IMR-90 (cell line): ENCODE results near the gene CPSF4. TPM values are rescaled to one million over a fixed set of nuclear protein-coding genes. Genes with fewer than 3 reads are reported as not detected.

ENCODE experiments used
- ATAC-seq: fragments of 200-7000 bp; cut with Tn5 transposase; 2 replicates; pipeline ENCODE4 v1.9.1; 2020; ENCODE audit warnings: low read depth, mild to moderate bottlenecking, moderate library complexity
- BruUV-seq: library from RNA; stranded (reverse); fragments of 400-500 nt; replicated peaks from 2 replicates; lab custom pipeline; 2021; lab: Mats Ljungman, UMichigan
- CTCF ChIA-PET: fragments of 300-600 bp; formaldehyde crosslinking; extraction: SDS; loops from one replicate; lab custom pipeline; 2021; ENCODE audit warnings: antibody characterized with exemption; lab: Yijun Ruan, JAX
- POLR2A ChIA-PET: fragments of 300-600 bp; sonication (Branson Sonifier 250); formaldehyde crosslinking; loops from one replicate; lab custom pipeline; 2022; ENCODE audit warnings: antibody characterized with exemption; ENCODE audit not compliant: unreplicated experiment; lab: Charles Lee
- DNase-seq: peaks from one replicate; pipeline ENCODE4 v3.0.0; 2013
- H2AFZ ChIP-seq: replicated peaks from 2 replicates; pipeline ENCODE3; 2013; ENCODE audit warnings: low read length, mild to moderate bottlenecking; ENCODE audit not compliant: poor library complexity
- H2AK5ac ChIP-seq: 2 replicates; pipeline ENCODE4 v1.6.1; 2013; ENCODE audit warnings: low read depth, low read length, inconsistent platforms
- H2AK9ac ChIP-seq: replicated peaks from 2 replicates; pipeline ENCODE3; 2013; ENCODE audit warnings: mild to moderate bottlenecking, low read depth, low read length, moderate library complexity; ENCODE audit not compliant: poor library complexity
- H2BK120ac ChIP-seq: 2 replicates; pipeline ENCODE4 v1.6.1; 2013; ENCODE audit warnings: low read depth, low read length, inconsistent platforms
- H2BK15ac ChIP-seq: 3 replicates; pipeline ENCODE4 v1.6.1; 2013; ENCODE audit warnings: low read depth, low read length, inconsistent platforms
- H2BK20ac ChIP-seq: 2 replicates; pipeline ENCODE4 v1.6.1; 2013; ENCODE audit warnings: low read depth, mild to moderate bottlenecking, inconsistent platforms, low read length, moderate library complexity
- H2BK5ac ChIP-seq: 2 replicates; pipeline ENCODE4 v1.6.1; 2013; ENCODE audit warnings: mild to moderate bottlenecking, low read depth, low read length, inconsistent platforms; ENCODE audit not compliant: poor library complexity, severe bottlenecking
- H3K14ac ChIP-seq: replicated peaks from 2 replicates; pipeline ENCODE4 v1.6.1; 2013; ENCODE audit warnings: low read depth, low read length, inconsistent platforms
- H3K18ac ChIP-seq: 2 replicates; pipeline ENCODE4 v1.6.1; 2013; ENCODE audit warnings: low read depth, low read length, control low read depth
- H3K23ac ChIP-seq: 2 replicates; pipeline ENCODE4 v1.6.1; 2013; ENCODE audit warnings: low read depth, low read length, inconsistent platforms
- H3K27ac ChIP-seq: 2 replicates; pipeline ENCODE4 v1.5.1; 2013; ENCODE audit warnings: mild to moderate bottlenecking, control low read depth, low read length; ENCODE audit not compliant: insufficient read depth
- H3K27me3 ChIP-seq: 2 replicates; pipeline ENCODE4 v1.6.1; 2013; ENCODE audit warnings: low read length; ENCODE audit not compliant: control insufficient read depth, insufficient read depth
- H3K36me3 ChIP-seq: 2 replicates; pipeline ENCODE4 v1.6.1; 2013; ENCODE audit warnings: low read length, mixed read lengths; ENCODE audit not compliant: control insufficient read depth, insufficient read depth
- H3K4ac ChIP-seq: 2 replicates; pipeline ENCODE4 v1.6.1; 2013; ENCODE audit warnings: low read depth, low read length, inconsistent platforms
- H3K4me1 ChIP-seq: 2 replicates; pipeline ENCODE4 v1.6.1; 2013; ENCODE audit warnings: low read length, mixed read lengths; ENCODE audit not compliant: control insufficient read depth, insufficient read depth
- H3K4me2 ChIP-seq: 2 replicates; pipeline ENCODE4 v1.6.1; 2013; ENCODE audit warnings: low read depth, mild to moderate bottlenecking, control low read depth, low read length, moderate library complexity
- H3K4me3 ChIP-seq: 2 replicates; pipeline ENCODE4 v1.5.1; 2013; ENCODE audit warnings: low read depth, mild to moderate bottlenecking, control low read depth, low read length, moderate library complexity; ENCODE audit not compliant: insufficient read depth
- H3K56ac ChIP-seq: 2 replicates; pipeline ENCODE4 v1.6.1; 2013; ENCODE audit warnings: low read length, inconsistent platforms; ENCODE audit not compliant: insufficient read depth; ENCODE audit errors: extremely low read depth
- H3K79me1 ChIP-seq, 2 experiments: 2 replicates each; pipeline ENCODE4 v1.6.1; 2013; ENCODE audit warnings: low read length in 2 of 2, inconsistent platforms in 1 of 2, low read depth in 1 of 2
- H3K9ac ChIP-seq: 2 replicates; pipeline ENCODE4 v1.6.1; 2013; ENCODE audit warnings: low read depth, low read length, control low read depth
- H3K9me1 ChIP-seq: 2 replicates; pipeline ENCODE4 v1.6.1; 2013; ENCODE audit warnings: low read length, inconsistent platforms; ENCODE audit not compliant: insufficient read depth
- H3K9me3 ChIP-seq: 2 replicates; pipeline ENCODE4 v1.6.1; 2013; ENCODE audit warnings: low read length; ENCODE audit not compliant: control insufficient read depth, insufficient read depth
- H4K20me1 ChIP-seq: 2 replicates; pipeline ENCODE4 v1.6.1; 2013; ENCODE audit warnings: low read length, inconsistent platforms; ENCODE audit not compliant: insufficient read depth
- H4K5ac ChIP-seq: 2 replicates; pipeline ENCODE4 v1.6.1; 2013; ENCODE audit warnings: mild to moderate bottlenecking, low read depth, low read length, control low read depth
- H4K8ac ChIP-seq, 2 experiments: 2 replicates each; pipeline ENCODE4 v1.6.1; 2013; ENCODE audit warnings: low read depth in 2 of 2, low read length in 2 of 2, control low read depth in 1 of 2, inconsistent platforms in 1 of 2
- H4K91ac ChIP-seq: 2 replicates; pipeline ENCODE4 v1.6.1; 2013; ENCODE audit warnings: low read depth, low read length, inconsistent platforms; ENCODE audit not compliant: insufficient read depth
- BHLHE40 ChIP-seq: fragments of 150-350 bp; IDR thresholded peaks from 2 replicates; pipeline ENCODE4 v1.6.1; 2016; ENCODE audit warnings: mild to moderate bottlenecking, low read depth, low read length
- CEBPB ChIP-seq: IDR thresholded peaks from 2 replicates; pipeline ENCODE4 v1.6.1; 2012; ENCODE audit warnings: low read depth, low read length, improper control_type of control experiment
- ELK1 ChIP-seq: fragments of 150-350 bp; IDR thresholded peaks from 2 replicates; pipeline ENCODE4 v1.6.1; 2016; ENCODE audit warnings: low read depth, mild to moderate bottlenecking, low read length, moderate library complexity, borderline replicate concordance
- FOS ChIP-seq: fragments of 150-350 bp; IDR thresholded peaks from 2 replicates; pipeline ENCODE4 v1.6.1; 2016; ENCODE audit warnings: low read depth, low read length
- NFE2L2 ChIP-seq: fragments of 150-350 bp; IDR thresholded peaks from 2 replicates; pipeline ENCODE4 v1.6.1; 2016; ENCODE audit warnings: low read depth, mild to moderate bottlenecking, low read length
- RCOR1 ChIP-seq: IDR thresholded peaks from 2 replicates; pipeline ENCODE4 v1.6.1; 2012; ENCODE audit warnings: mild to moderate bottlenecking, low read length, improper control_type of control experiment; ENCODE audit not compliant: insufficient replicate concordance
- RFX5 ChIP-seq: IDR thresholded peaks from 2 replicates; pipeline ENCODE4 v1.8.0; 2012; ENCODE audit warnings: low read depth, mild to moderate bottlenecking, low read length, moderate library complexity
- SMC3 ChIP-seq: fragments of 150-350 bp; IDR thresholded peaks from 2 replicates; pipeline ENCODE4 v1.6.1; 2016; ENCODE audit warnings: low read depth, mild to moderate bottlenecking, antibody characterized with exemption, low read length, moderate library complexity
- WGBS, 2 experiments: methylation state at CpG; one replicate each; pipeline versions ENCODE4 v1.1.5 to v1.1.7; 2013; ENCODE audit warnings: missing lambda C conversion rate in 2 of 2; ENCODE audit not compliant: insufficient read length in 1 of 2; ENCODE audit errors: extremely low coverage in 2 of 2; 5-methylcytosine and 5-hydroxymethylcytosine counted together
- dilution Hi-C: fragments of 300-500 bp; cut with HindIII; formaldehyde crosslinking; loops from one replicate; pipeline ENCODE4 v1.14.3; 2018; ENCODE audit warnings: low sequenced_read_pairs; ENCODE audit not compliant: unreplicated experiment
- in situ Hi-C: fragments of 300-500 bp; cut with MboI; formaldehyde crosslinking; loops from 3 replicates; pipeline ENCODE4 v1.14.3; 2019; ENCODE audit warnings: low sequenced_read_pairs, inconsistent platforms, mixed read lengths
- intact Hi-C: fragments of 100-400 bp; cut with micrococcal nuclease; formaldehyde crosslinking; loops from 2 replicates; pipeline ENCODE4 v1.10.0; 2022
- polyA plus RNA-seq, 3 experiments: library from polyadenylated mRNA; depleted of rRNA; stranded (reverse); fragments of >200 nt; gene quantifications; 2 replicates each; pipeline ENCODE4 v1.2.3, GENCODE V29; 2012; ENCODE audit warnings: low replicate concordance in 1 of 3
- total RNA-seq: library from RNA; depleted of rRNA; stranded (reverse); fragments of >200 nt; gene quantifications from 2 replicates; pipeline ENCODE4 v1.2.3, GENCODE V29; 2012
- TF ChIP-seq, protein P1 (sequence below): fragments of 150-350 bp; IDR thresholded peaks from 2 replicates; pipeline ENCODE4 v1.6.1; 2017; ENCODE audit warnings: mild to moderate bottlenecking, antibody characterized with exemption, low read length, low read depth

The CPSF4 gene
- total and polyA plus RNA-seq, 2 of the 4 experiments (the other 2 are of a cell fraction) = 23.8 to 44.9 TPM

GRCh38 chr7:99456288-99456687, 17.5 kb downstream of the CPSF4 start:
- Histone ChIP-seq H2BK20ac (no peak overlapping the region), H2AFZ (no peak overlapping the region), H3K36me3 (peaks cover 81% of the 10 kb centered on the region), H4K20me1 (peaks cover 64% of the 10 kb centered on the region), H2AK5ac (no peak overlapping the region), H2BK15ac (no peak overlapping the region), H3K27ac (no peak overlapping the region), H3K79me1 (peaks cover 19 to 79% of the 10 kb centered on the region in 2 experiments), H3K9me1 (peaks cover 3% of the 10 kb centered on the region; the same call in 1 of the 2 replicates), H3K9me3 (no peaks in the 10 kb centered on the region), H3K56ac (no peak overlapping the region), H4K8ac (no peak overlapping the region), H4K5ac (no peak overlapping the region), H3K4ac (no peak overlapping the region), H3K23ac (no peak overlapping the region), H2BK5ac (no peak overlapping the region), H3K4me2 (no peak overlapping the region), H3K4me1 (no peaks in the 10 kb centered on the region), H3K27me3 (no peaks in the 10 kb centered on the region), H3K18ac (no peak overlapping the region), H3K9ac (no peak overlapping the region), H2BK120ac (no peak overlapping the region), H2AK9ac (no peak overlapping the region), H3K4me3 (no peak overlapping the region), H3K14ac (no peak overlapping the region), H4K91ac (no peak overlapping the region)
- ChIA-PET CTCF (no interaction called here), POLR2A (no interaction called here)
- ATAC-seq (no peak), DNase-seq (no peak)
- BruUV-seq = no TSS peak
- TF ChIP-seq, protein P1, sequence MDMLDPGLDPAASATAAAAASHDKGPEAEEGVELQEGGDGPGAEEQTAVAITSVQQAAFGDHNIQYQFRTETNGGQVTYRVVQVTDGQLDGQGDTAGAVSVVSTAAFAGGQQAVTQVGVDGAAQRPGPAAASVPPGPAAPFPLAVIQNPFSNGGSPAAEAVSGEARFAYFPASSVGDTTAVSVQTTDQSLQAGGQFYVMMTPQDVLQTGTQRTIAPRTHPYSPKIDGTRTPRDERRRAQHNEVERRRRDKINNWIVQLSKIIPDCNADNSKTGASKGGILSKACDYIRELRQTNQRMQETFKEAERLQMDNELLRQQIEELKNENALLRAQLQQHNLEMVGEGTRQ = no peak
- TF ChIP-seq NFE2L2 (no peak), FOS (no peak), RFX5 (no peak), RCOR1 (no peak), SMC3 (no peak), CEBPB (no peak), BHLHE40 (no peak), ELK1 (no peak)
- dilution Hi-C loops = no loop called here
- intact Hi-C loops = no loop called here
- in situ Hi-C loops = no loop called here
- WGBS, 2 experiments = 83% methylated on average over 7 of the region's 13 CpGs; no CpG with 5 or more reads in 1 of the 2 experiments
